H9 (cell line): Measurements from ENCODE around the gene LPCAT3. TPM values are rescaled to one million over a fixed set of nuclear protein-coding genes. Genes with fewer than 3 reads are reported as not detected.

Source experiments
- DNase-seq: peaks from one replicate; pipeline ENCODE4 v3.0.0-alpha.2; 2017
- H2AFZ ChIP-seq: one replicate; pipeline ENCODE4 v1.6.1; 2013; ENCODE audit warnings: mild to moderate bottlenecking, low read length, control low read depth, moderate library complexity
- H2AK5ac ChIP-seq: 2 replicates; pipeline ENCODE4 v1.6.1; 2013; ENCODE audit warnings: low read length, control low read depth, mixed read lengths; ENCODE audit not compliant: insufficient read length
- H2BK120ac ChIP-seq: one replicate; pipeline ENCODE4 v1.6.1; 2013; ENCODE audit warnings: low read depth, mild to moderate bottlenecking, low read length, control low read depth, inconsistent platforms; ENCODE audit not compliant: poor library complexity, severe bottlenecking
- H2BK12ac ChIP-seq: 2 replicates; pipeline ENCODE4 v1.6.1; 2013; ENCODE audit warnings: low read length, control low read depth, mixed read lengths, low read depth; ENCODE audit not compliant: insufficient read length
- H2BK15ac ChIP-seq: 2 replicates; pipeline ENCODE4 v1.6.1; 2013; ENCODE audit warnings: low read depth, low read length, control low read depth
- H2BK20ac ChIP-seq: one replicate; pipeline ENCODE4 v1.6.1; 2013; ENCODE audit warnings: low read depth, mild to moderate bottlenecking, low read length, control low read depth, inconsistent platforms; ENCODE audit not compliant: poor library complexity, severe bottlenecking
- H2BK5ac ChIP-seq: 2 replicates; pipeline ENCODE4 v1.6.1; 2013; ENCODE audit warnings: low read length, control low read depth, mixed read lengths; ENCODE audit not compliant: insufficient read length
- H3K14ac ChIP-seq: 2 replicates; pipeline ENCODE4 v1.6.1; 2013; ENCODE audit warnings: low read length, control low read depth; ENCODE audit not compliant: insufficient read depth
- H3K18ac ChIP-seq: 2 replicates; pipeline ENCODE4 v1.6.1; 2013; ENCODE audit warnings: low read depth, mild to moderate bottlenecking, mixed read lengths, low read length, control low read depth; ENCODE audit not compliant: insufficient read length
- H3K23ac ChIP-seq: 2 replicates; pipeline ENCODE4 v1.6.1; 2013; ENCODE audit warnings: low read length, control low read depth, mixed read lengths, low read depth; ENCODE audit not compliant: insufficient read length
- H3K23me2 ChIP-seq: 2 replicates; pipeline ENCODE4 v1.6.1; 2013; ENCODE audit warnings: low read depth, mild to moderate bottlenecking, mixed read lengths, low read length, control low read depth; ENCODE audit not compliant: insufficient read length, poor library complexity, severe bottlenecking
- H3K27ac ChIP-seq: 2 replicates; pipeline ENCODE4 v1.5.1; 2013; ENCODE audit warnings: low read length, control low read depth, mixed read lengths, low read depth; ENCODE audit not compliant: insufficient read length
- H3K27me3 ChIP-seq: 2 replicates; pipeline ENCODE4 v1.6.1; 2013; ENCODE audit warnings: low read length, control low read depth, inconsistent platforms; ENCODE audit not compliant: insufficient read depth
- H3K4ac ChIP-seq: 2 replicates; pipeline ENCODE4 v1.6.1; 2013; ENCODE audit warnings: low read depth, mild to moderate bottlenecking, control low read depth, inconsistent platforms, low read length, moderate library complexity
- H3K4me1 ChIP-seq: 2 replicates; pipeline ENCODE4 v1.6.1; 2013; ENCODE audit warnings: low read length, control low read depth, inconsistent platforms; ENCODE audit not compliant: insufficient read depth
- H3K4me2 ChIP-seq: 2 replicates; pipeline ENCODE4 v1.6.1; 2013; ENCODE audit warnings: low read length, control low read depth, mixed read lengths; ENCODE audit not compliant: insufficient read length, insufficient read depth
- H3K56ac ChIP-seq: 2 replicates; pipeline ENCODE4 v1.6.1; 2013; ENCODE audit warnings: low read depth, mild to moderate bottlenecking, mixed read lengths, low read length, control low read depth; ENCODE audit not compliant: insufficient read length
- H3K79me1 ChIP-seq: 2 replicates; pipeline ENCODE4 v1.6.1; 2013; ENCODE audit warnings: low read depth, mild to moderate bottlenecking, moderate library complexity, low read length, control low read depth, inconsistent platforms; ENCODE audit not compliant: insufficient read depth, poor library complexity, severe bottlenecking
- H3K79me2 ChIP-seq: 2 replicates; pipeline ENCODE4 v1.6.1; 2013; ENCODE audit warnings: low read length, control low read depth, inconsistent platforms; ENCODE audit not compliant: insufficient read depth
- H3K9ac ChIP-seq: 2 replicates; pipeline ENCODE4 v1.6.1; 2013; ENCODE audit warnings: low read length, control low read depth, mixed read lengths; ENCODE audit not compliant: insufficient read length; ENCODE audit errors: extremely low read depth
- H3K9me3 ChIP-seq: one replicate; pipeline ENCODE4 v1.6.1; 2013; ENCODE audit warnings: low read depth, low read length, inconsistent platforms; ENCODE audit not compliant: control insufficient read depth
- H3T11ph ChIP-seq: one replicate; pipeline ENCODE4 v1.6.1; 2013; ENCODE audit warnings: mild to moderate bottlenecking, low read length, control low read depth, inconsistent platforms
- H4K20me1 ChIP-seq: one replicate; pipeline ENCODE4 v1.6.1; 2013; ENCODE audit not compliant: control insufficient read depth, insufficient read length, insufficient read depth
- H4K5ac ChIP-seq: 2 replicates; pipeline ENCODE4 v1.6.1; 2013; ENCODE audit warnings: low read depth, mild to moderate bottlenecking, mixed read lengths, low read length, control low read depth; ENCODE audit not compliant: insufficient read length
- H4K8ac ChIP-seq: replicated peaks from 2 replicates; pipeline ENCODE4 v1.6.1; 2013; ENCODE audit warnings: low read length, control low read depth, mixed read lengths, low read depth; ENCODE audit not compliant: insufficient read length
- H4K91ac ChIP-seq: 2 replicates; pipeline ENCODE4 v1.6.1; 2013; ENCODE audit warnings: low read depth, mild to moderate bottlenecking, moderate library complexity, mixed read lengths, low read length, control low read depth; ENCODE audit not compliant: insufficient read length
- H3K27ac Mint-ChIP-seq, 3 experiments: 2 replicates in 2 of 3; 3 replicates in 1 of 3; pipeline ENCODE4 v1.8.0; 2020 to 2021; ENCODE audit warnings: mixed read lengths in 3 of 3, mild to moderate bottlenecking in 1 of 3, moderate library complexity in 1 of 3
- H3K27me3 Mint-ChIP-seq: 2 replicates; pipeline ENCODE4 v1.8.0; 2021; ENCODE audit warnings: low read depth, mild to moderate bottlenecking, moderate library complexity, mixed read lengths
- H3K36me3 Mint-ChIP-seq, 3 experiments: 2 replicates in 2 of 3; 3 replicates in 1 of 3; pipeline ENCODE4 v1.8.0; 2020 to 2021; ENCODE audit warnings: low read depth in 3 of 3, mixed read lengths in 3 of 3; ENCODE audit not compliant: insufficient read depth in 1 of 3
- H3K4me1 Mint-ChIP-seq, 2 experiments: 2 replicates each; pipeline ENCODE4 v1.8.0; 2020; ENCODE audit warnings: mixed read lengths in 2 of 2
- H3K4me3 Mint-ChIP-seq, 2 experiments: 2 replicates in 1 of 2; 3 replicates in 1 of 2; pipeline ENCODE4 v1.8.0; 2020 to 2021; ENCODE audit warnings: mild to moderate bottlenecking in 2 of 2, mixed read lengths in 2 of 2, moderate library complexity in 1 of 2
- H3K9me3 Mint-ChIP-seq, 2 experiments: 2 replicates in 1 of 2; 3 replicates in 1 of 2; pipeline ENCODE4 v1.8.0; 2020; ENCODE audit warnings: mild to moderate bottlenecking in 2 of 2, mixed read lengths in 2 of 2, moderate library complexity in 1 of 2
- CTCF ChIP-seq: fragments of 200-600 bp; sonication (generic); conservative IDR thresholded peaks from 3 replicates; pipeline ENCODE4 v1.8.0; 2021; ENCODE audit warnings: antibody characterized with exemption, mild to moderate bottlenecking
- WGBS: extraction: QIAGEN DNeasy Blood & Tissue Kit; methylation state at CpG from one replicate; pipeline ENCODE4 v1.1.7; 2013; ENCODE audit warnings: missing lambda C conversion rate, low lambda C conversion rate, mixed read lengths; ENCODE audit not compliant: insufficient read length; ENCODE audit errors: extremely low coverage; 5-methylcytosine and 5-hydroxymethylcytosine counted together
- total RNA-seq: library from RNA; stranded (reverse); gene quantifications from 2 replicates; pipeline ENCODE4 v1.2.1, GENCODE V29; 2021

LPCAT3 gene
- total RNA-seq, 1 experiment from 2014 or later, result 47.7 TPM

DNA sequence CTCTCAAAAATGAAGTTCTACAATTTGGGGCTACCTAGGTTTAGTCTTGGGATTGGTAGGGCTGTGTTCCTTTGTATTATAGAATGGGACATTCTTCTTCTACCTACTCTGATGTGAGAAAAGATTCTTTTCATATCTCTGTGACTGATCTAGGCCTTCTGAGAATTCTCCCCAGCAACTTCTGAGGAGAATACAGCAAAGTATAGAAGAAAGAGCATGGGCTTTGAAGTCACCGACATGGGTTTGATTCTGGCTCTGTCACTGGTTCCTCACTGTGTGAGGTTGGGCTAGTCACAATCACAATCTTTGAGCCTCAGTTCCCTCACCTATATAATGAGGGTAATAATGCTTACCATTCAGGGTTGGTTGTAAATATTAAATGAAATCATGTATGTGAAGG is 85.5 kb downstream of the LPCAT3 start:
- Histone ChIP-seq H3K14ac (no peak overlapping the region), H2BK120ac (no peak overlapping the region), H4K20me1 (no peaks in the 10 kb centered on the region), H3K18ac (no peak overlapping the region), H3K79me1 (no peaks in the 10 kb centered on the region), H3T11ph (no peak overlapping the region), H3K4me1 (no peaks in the 10 kb centered on the region), H2AFZ (no peak overlapping the region), H2BK15ac (no peak overlapping the region), H3K4me2 (no peak overlapping the region), H3K79me2 (peaks cover 24% of the 10 kb centered on the region; the same call in 1 of the 2 replicates), H3K9ac (no peak overlapping the region), H3K9me3 (no peaks in the 10 kb centered on the region), H3K23ac (no peak overlapping the region), H3K27ac (no peak overlapping the region), H3K56ac (no peak overlapping the region), H3K27me3 (no peaks in the 10 kb centered on the region), H2BK12ac (no peak overlapping the region), H4K5ac (no peak overlapping the region), H2AK5ac (no peak overlapping the region), H3K23me2 (peaks cover 16% of the 10 kb centered on the region), H4K91ac (no peak overlapping the region), H4K8ac (no peak overlapping the region), H2BK5ac (no peak overlapping the region), H2BK20ac (no peak overlapping the region), H3K4ac (no peak overlapping the region)
- Mint-ChIP-seq H3K36me3 (peaks cover 25 to 69% (median 47%) of the 10 kb centered on the region in 3 experiments; a peak in 6 of 7 replicates), H3K4me1 (peaks cover 29 to 39% of the 10 kb centered on the region in 2 experiments), H3K9me3 (no peaks in the 10 kb centered on the region), H3K4me3 (no peak overlapping the region), H3K27me3 (no peaks in the 10 kb centered on the region), H3K27ac (no peak overlapping the region)
- DNase-seq, result no peak
- no CpG with 5 or more reads among the region's 1 CpG for WGBS
- TF ChIP-seq CTCF, result no peak
